Activated CD4-positive, alpha-beta T cell treated with anti-CD3 and anti-CD28 coated beads for 1 hour (primary cell): Measurements from ENCODE around the gene DDIAS.
"Not testable (repeated sequence)": the region's sequence is repeated elsewhere in the genome, so short reads cannot be mapped to it uniquely, and the experiment has no call there.

Experiments used
- DNase-seq: peaks from one replicate; pipeline ENCODE4 v3.0.0-alpha.2; 2020

DDIAS gene

GRCh38 chr11:82892611-82893169, 8.8 kb upstream of the DDIAS start:
- no peak for DNase-seq

- DNase-seq: no peak
These were observed 6.0 kb upstream of the DDIAS start for GRCh38 chr11:82895437-82896091.

- no peak for DNase-seq
These were observed 5.4 kb upstream of the DDIAS start for GRCh38 chr11:82896183-82896582.

GRCh38 chr11:82898241-82898640, 3.3 kb upstream of the DDIAS start:
- DNase-seq: no peak

GRCh38 chr11:82899186-82899820, 2.2 kb upstream of the DDIAS start:
- DNase-seq: no peak

DNA sequence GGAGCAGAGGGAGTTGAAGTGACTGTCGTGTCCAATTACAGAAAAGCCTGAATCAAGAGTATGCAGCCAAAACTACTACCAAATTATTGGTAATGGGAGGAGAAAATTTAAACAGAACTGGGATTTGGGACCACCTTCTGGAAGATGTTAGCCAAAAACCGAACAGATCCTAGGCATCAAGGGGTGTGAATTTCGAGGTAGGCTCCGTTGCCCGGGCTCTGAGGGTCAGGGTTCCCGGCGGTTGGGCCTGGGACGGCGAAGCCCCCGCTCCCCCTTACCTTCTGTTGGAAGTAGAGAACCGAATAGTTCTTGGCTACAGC, 1.6 kb upstream of the DDIAS start:
- no peak for DNase-seq

DNA sequence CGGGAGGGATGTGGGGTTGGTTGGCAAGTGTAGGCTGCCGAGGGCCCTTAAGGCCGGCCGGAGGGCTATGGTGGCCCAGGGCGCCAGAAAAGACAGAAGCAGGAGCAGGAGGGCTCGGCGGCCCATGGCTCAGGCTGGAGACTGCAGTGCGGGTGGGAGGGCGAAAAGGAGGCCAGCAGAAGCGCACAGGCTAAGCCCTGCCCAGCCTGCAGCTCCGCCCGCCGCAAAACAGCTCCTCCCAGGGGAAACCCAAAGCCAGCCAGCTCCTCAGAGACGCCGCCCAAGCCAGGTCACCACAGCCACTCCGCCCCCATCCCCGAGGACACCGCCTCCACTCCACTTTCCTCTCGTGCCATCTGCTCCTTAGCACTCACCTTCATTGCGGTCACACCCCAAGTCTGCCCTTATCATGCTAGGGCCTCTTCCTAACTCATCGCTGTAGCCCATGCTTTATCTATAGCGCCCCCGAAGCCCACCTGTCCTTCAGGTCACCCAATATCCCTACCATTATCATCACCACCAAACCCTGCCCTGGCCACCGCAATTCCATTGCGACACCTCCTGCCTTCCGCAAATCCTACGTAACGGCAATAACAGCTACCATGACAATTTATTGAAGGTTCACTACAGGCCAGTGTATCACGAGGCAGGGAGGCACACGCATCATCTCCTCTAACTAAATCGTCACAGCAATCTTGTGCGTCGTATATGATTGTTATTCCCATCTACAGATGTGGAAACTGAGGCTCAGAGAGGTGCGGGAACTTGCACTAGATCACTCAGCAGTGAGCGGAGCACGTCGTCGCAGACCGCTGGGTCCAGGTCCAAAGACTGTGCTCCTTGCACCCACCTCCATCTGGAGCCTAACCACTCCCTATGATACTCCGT, 1.0 kb upstream of the DDIAS start, which contains the start of gene PRCP:
TSS of gene PRCP (minus strand) at position 154 of the 888 bp plus-strand sequence. CDS start at position 126, 28 bp downstream.
- DNase-seq: peak; percentile 87

DNA sequence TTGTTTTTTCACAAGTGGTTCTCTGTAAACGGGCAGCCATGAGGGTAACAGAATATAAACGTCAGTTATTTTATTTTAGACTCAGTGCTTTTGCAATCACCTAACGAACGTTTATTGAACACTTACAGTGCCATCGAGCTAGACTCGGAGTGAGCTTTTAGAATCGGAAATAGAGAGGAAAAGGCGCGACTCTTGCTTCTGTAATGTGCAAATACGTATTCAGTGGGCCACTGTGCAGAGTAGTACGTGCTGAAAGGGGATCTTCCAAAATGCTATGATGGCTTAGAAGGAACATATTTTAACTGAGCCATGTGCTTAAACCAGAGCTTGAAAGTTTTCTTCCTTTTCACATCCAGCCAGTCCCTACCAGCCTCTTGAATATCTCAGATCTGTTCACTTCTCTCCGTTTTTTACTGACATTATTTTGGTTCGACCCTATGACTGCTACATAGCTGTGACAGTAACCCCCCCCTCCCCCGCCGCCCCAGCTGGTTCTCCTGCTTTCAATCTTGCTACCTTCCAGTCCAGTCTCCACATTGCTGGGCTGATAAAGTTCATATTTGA, 468 bp downstream of the DDIAS start:
- DNase-seq: no peak

DNA sequence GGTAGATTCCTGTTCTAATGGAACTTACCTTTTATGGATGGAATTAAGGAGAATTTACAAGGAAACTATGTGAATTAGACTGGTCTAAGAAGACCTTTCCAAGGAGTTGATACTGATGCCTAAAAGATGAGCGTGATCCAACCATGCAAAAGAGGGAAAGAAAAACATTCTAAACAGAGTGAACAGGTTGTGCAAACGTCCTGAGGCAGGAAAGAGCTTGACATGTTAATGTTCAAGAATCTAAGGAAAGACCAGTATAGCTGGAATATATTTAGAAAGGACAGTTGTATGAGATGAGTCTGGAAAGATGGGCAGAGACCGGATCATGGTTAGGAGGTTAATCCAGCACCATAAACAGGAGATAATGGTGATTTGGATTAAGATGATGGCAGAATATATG, 1.3 kb downstream of the DDIAS start:
- DNase-seq: no peak

DNA sequence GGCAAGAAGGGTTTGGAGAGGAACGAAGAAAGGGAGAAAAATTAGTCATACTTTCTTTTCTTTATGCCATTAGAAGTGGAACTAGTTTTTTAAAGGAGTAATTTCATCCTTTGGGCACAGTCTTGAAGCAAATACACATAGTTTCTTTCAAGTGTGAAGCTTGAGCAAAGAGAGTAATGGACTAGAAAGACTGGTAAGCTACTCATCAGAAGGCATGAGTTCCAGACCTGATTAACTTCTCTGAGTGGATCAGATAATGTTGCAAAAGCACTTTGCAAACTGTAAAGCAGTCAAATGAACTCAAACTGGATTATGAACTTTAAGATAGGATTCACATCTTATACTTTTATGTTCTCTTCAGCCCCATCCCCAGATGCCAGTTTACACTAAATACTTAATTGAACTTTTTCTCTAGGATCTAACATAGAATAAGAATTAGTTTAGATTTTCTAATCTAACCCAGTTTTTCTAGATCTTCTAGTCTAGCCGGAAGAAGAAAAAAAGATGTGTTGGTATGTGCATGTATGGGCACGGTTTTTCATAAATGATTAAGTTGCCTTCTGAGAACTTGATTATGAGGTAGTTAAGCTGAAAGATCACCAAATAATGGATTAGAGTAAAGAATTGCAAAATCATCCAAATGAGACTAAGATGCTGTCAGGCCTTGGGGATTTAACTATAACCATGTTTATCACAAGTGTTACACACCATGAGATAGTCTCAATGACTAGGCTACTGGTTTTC, 2.5 kb downstream of the DDIAS start:
- DNase-seq: no peak

DNA sequence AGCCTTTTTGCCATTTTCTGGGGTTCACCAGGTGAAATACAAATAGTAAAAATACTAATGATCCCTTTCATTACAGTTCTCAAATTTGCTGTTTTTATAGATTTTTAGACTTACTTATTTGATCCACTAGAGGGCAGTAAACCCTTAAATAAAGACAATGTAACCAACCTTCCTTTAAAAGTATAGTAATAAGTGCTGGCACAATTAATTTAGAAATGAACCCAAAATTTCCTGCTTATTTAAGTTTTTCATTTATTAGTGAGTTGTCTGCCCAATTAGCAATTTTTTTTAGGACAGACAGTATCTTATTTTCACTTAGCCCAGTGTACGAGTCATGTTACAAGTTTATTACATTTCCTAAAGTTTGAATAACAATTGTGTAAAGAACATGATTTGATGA, 4.7 kb downstream of the DDIAS start:
- no peak for DNase-seq

DNA sequence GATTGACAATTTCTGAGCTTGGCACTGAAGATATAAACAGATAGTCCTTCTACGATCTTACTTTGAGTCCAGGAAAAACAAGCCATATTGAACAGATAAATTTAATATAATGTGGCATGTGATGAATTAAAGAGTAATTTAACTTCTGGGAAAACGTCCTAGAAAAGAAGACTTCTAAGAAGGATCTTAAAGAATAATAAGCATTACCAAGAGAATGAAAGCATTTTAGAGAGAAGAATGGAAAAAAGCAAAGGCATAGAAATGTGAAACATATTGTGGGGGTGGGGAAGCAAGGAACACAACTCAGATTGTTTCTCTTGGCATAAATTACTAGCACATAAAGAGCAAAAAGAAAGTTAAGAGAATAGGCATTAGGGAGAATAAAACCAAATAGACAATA, 5.4 kb downstream of the DDIAS start:
- DNase-seq: no peak

DNA sequence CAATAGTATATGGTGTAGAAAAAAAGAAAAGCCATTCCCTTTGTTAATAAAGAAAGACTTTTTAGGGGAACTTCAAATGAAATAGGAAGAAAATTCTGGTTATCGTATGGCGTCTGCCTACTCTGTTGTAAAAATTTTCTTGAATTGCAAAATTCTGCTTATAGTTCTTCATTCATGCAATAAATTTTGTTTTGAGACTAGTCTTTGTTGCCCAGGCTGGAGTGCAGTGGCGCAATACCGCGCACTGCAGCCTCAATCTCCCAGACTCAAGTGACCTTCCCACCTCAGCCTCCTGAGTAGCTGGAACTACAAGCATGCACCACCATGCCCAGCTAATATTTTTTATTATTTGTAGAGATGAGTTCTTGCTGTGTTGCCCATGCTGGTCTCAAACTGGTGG, 5.8 kb downstream of the DDIAS start:
- no peak for DNase-seq

GRCh38 chr11:82908311-82908710, 6.8 kb downstream of the DDIAS start:
- DNase-seq: no peak

DNA sequence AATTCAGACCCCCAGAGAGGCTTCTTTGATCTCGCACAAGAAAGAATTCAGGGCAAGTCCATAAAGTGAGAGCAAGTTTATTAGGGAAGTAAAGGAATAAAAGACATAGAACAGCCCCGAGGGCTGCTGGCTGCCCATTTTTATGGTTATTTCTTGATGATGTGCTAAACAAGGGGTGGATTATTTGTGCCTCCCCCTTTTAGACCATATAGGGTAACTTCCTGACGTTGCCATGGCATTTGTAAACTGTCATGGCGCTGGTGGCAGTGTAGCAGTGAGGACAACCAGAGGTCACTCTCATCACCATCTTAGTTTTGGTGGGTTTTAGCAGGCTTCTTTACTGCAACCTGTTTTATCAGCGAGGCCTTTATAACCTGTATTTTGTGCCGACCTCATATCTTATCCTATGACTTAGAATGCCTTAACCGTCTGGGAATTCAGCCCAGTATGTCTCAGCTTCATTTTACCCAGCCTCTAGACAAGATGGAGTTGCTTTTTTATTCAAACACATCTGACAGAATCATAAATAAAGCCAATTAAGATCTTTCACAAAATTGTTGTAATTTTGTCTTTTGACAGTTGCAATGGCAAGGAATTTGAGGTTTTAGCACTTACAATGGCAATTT, 7.6 kb downstream of the DDIAS start:
- DNase-seq: no peak

GRCh38 chr11:82919786-82920185, 18.2 kb downstream of the DDIAS start:
- not testable (repeated sequence) for DNase-seq

- not testable (repeated sequence) for DNase-seq
These were observed 18.7 kb downstream of the DDIAS start for GRCh38 chr11:82920227-82920626.

GRCh38 chr11:82922396-82923173, 21.0 kb downstream of the DDIAS start:
- DNase-seq: not testable (repeated sequence)

- DNase-seq: no peak
These were observed 23.1 kb downstream of the DDIAS start for GRCh38 chr11:82924522-82925224.

GRCh38 chr11:82927264-82927880, 25.8 kb downstream of the DDIAS start:
- no peak for DNase-seq
